GM19467 (cell line): Measurements from ENCODE around the gene DCANP1.

Experiments used
- ATAC-seq: cut with Tn5 transposase; IDR thresholded peaks from one replicate; pipeline ENCODE4 v1.9.1; 2021; ENCODE audit warnings: mild to moderate bottlenecking, moderate library complexity; ENCODE audit not compliant: unreplicated experiment

DCANP1 gene

DNA sequence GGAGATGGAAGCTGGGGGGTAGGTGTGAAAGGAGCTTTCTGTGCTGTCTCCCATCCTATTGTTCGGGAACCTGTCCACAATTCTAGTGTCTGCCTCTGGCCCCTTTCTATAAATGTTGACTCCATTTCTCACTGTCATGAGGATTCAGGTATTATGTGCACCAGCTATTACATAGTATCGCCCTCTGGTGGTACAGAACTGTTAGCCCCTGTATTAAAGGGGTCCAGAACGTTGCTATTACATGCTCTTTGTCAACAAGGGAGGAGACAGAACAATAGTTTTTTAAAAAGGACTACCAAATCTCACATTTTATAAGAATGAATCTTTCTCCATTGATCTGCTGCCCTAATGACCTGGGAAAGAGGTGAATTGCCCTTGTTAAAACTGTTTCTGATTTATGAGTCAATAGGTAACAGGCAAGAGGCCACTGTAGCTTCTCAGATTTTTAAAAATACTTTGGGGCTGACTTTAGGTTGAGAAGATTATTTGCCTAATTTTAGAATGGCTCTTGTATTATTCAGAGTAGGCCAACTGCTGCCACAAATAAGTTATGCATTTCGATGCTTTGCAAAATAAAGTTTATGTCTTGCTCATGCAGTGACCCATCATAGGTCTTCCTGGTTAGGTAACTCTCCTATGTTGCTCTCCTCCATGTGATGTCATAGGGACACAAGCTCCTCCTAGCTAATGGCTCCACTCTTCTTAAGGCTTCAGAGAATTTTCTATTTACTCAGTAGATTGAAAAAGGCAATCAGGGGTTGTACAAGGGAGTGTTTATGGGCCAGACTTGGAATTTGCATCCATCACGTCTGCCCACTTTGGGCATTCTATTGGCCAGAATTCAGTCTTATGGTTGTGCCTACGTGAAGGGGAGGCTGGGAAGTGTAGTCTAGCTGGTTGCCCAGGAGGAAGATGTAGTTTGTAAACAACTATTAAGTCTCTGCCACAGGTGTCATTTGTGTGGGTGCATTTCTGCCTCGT lies 20.8 kb downstream of the DCANP1 start:
- ATAC-seq, result no peak

DNA sequence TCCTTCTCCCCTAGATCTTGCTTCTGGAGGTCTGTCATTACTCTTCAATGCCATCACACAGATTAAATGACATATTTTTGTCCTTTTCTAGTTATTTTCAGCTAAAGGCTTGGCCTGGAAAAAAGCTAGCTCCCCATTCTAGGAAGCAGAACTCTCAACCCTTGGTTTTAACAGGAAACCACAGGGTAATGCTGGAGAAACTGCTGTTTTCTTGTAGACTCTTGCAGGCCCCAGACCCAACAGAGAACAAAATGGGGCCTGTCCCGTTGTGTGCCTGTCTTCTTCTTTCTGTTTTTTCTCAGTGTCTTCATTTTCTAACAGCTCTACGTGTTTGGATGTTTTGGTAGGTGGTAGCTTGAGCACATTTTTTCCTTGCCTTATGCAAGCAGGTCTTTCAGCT lies 21.5 kb downstream of the DCANP1 start:
- ATAC-seq, result no peak

DNA sequence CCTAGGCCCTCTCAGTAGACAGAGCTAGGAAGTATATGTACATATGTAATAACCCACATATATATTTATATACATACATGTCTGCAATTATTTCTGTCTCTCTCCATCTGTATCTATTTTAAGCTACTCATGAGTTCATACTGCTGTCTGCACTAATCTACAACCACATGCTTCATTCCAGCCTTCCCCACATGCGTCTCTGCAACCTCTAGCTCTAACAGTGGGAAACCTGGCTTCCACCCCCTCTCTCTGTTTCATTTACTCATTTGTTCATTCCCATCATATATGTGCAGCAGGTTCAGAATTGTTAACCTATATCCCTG lies 23.3 kb downstream of the DCANP1 start:
- ATAC-seq, result no peak

DNA sequence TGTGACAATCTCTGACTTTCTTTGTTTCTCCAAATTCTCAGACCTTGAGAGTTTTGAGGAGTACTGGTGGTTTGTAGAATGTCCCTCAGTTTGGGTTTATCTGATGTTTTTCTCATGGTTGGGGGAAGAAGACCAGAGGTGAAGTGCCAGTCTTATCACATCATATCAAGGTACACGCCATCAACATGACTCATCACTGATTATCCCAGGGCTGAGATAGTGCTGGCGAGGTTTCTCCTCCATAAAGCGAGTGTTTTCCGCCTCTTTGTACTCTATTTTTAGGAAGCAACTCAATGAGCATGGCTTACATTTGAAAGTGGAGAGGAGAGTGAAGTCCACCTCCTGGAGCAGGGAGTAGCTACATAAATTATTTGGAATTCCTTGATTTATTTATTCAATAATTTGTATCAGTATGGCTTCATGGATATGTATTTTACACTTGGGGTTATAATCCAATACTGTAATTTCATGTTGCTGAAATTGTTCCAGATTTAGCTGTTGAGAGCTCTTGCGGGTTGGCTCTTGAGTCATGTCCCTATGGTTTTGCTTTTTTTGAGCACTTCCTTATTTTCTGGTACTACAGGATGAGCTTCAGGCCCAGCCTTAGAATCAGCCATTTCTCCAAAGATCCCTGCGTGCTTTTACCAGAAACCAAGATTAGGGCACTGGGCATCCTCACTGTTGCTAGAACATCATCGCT lies 23.9 kb downstream of the DCANP1 start:
- no peak for ATAC-seq

DNA sequence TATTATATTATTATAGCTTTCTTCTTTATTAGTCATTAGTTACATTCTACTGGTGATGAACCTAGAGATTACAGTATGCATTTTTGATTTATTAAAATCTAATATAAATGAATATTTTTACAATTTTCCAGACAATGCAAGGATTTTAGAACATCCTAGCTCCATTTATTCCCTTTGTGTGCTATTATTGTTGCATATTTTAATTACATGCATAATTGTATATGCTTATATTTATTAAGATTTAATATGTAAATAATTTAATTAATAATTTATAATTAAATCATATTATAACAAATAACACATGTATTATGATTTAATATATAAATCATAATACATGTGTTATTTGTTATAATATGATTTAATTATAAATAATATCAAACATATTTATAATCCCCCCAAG lies 24.7 kb downstream of the DCANP1 start:
- no peak for ATAC-seq

DNA sequence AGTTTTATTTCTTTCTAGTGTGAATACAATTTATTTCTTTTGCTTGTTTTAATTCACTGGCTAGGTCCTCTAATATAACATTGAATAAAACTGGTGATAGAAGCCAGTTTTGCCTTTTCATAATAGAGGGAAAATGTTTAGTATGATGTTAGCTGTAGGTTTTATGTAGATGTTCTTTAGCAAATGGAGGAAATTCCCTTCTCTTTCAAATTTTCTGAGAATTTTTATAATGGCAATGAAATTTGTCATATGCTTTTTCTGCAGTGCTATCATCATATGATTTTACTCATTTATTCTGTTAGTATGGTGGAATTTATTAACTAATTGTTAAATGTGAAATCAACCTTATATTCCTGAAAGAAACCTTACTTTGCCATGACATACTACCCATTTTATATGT lies 30.1 kb downstream of the DCANP1 start:
- ATAC-seq, result no peak

DNA sequence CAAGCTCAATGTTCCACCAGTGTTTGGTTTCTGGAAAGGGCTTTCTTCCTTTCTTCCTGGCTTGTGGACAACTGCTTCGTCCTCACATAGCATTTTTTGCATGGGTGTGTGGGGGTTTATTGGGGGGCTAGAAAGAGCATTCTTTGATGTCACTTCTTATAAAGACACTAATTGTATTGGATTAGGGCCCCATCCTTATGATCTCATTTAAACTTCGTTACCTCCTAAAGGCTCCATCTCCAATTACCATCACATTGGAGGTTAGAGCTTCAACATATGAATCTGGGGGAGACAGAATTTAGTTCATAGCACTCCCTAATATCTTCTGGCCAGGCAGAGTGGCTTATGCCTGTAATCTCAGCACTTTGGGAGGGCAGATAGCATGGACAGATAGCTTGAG lies 42.1 kb downstream of the DCANP1 start:
- ATAC-seq, result no peak

DNA sequence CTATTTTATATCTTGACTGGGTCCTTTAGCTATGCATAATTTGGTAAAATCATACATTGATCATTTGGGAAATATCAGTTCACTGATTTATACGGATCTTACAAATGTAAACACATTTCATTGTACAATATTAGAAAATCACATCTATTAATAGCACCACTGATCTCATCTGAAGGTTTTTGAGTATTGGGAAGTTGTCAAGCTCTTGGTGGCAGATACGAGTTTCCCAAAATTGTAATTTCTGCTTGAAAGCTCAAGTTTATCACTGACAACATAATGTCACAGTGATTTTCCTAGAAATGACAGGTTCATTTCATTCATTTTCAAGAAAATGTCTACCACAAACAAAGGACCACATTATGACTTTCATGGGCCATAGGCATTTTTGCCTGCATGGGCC lies 45.1 kb downstream of the DCANP1 start:
- ATAC-seq, result no peak

DNA sequence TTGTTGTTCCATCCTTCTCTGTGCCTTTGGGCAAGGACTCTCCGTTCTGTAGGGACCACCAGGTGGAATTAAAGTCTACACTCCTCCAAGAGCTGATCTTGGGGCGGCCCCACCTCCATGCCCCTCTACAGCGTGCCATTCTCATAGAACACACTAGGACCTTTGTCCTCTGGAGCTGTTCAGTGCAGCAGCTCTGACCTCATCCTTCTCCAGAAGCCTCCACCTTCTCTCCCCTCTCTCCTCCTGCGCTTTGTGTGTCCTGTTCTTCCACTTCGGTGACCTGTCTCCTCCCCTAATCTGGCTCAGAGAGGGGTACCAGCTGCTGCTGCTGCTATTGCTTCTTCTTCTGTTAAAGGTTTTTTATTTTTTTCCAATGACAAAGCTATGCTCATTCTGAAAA lies 46.3 kb downstream of the DCANP1 start:
- ATAC-seq, result no peak

DNA sequence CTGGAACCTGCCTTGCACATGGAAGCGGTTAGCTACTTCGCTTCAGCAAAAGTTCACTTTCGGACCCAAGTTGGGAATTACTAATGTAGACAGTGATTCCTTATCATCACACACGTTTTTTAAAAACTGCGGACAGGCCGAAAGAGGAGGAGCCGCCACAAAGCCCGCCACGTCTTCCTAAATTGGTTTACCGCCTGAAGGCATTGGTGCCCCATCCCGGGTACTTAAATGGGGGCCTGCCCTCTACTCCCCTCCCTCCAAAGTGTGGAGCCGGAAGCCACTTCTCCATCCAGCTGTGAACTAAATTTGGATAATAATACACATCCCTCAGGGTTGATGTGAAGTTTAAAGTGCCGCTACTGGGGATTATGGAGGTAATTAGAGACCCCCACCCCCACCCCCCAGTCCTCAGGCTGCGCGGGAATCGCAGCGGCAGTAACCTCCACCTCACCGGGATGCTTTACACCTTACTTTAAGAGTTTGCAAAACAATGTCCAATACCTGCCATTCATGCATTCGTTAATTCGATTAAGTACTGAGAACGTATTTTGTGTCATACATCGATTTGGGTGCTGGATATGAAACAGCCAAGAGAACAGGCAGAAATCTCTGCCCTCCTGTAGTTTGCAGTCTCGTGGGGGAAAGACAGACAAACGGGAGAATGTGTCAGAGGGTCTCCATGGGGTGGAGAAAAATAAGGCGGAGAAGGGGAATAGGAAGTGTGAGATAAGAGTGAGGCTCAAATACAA lies 47.2 kb downstream of the DCANP1 start:
- ATAC-seq, result no peak

DNA sequence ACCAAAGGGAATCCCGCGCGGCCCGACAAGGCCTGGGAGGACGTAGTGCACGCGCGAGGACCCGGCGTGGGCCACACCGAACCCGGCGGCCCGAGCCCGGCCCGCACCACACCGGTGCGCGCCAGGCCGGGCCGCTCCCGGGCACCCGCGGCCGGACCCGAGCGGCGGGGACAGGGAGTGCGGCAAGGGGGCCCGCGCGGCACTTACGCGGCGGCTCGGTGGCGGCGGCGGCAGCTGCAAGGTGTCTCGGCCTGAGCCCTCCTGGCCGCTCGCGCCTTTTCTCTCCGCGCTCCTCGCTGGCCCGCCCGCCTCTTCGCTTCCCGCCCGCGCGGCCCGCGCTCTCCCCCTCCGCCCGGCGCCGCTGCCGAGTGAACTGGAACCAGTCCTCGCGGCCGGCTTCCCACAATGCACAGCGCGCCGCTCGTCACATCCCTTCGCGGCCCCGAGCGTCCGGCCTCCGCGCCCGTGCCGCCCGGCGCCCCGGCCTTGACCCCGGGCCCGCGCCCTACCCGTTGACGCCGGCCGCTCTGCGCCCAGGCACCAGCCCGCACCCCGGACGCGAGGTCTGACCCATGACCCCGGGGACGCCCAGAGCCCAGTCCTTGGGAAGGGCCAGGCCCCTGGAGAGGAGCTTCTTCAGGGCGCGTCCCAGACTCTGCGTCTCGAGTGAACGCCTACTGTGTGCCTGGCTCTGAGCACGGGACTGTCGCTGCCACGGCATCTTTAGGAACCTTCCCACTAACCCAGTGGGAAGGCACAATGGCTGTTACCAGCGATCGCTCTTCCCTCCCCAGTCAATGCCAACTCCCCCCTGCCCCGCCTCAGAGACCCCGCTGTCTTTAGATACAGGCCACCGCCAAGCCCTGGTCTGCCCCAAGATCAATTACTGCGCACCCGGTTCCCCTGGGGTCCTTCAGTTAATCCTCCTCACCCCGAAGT lies 48.0 kb downstream of the DCANP1 start, which contains the start of gene MACROH2A1:
MACROH2A1 (minus strand) TSS at position 377 of the 939 bp plus-strand sequence. CDS start 10,138 bp downstream, outside the sequence.
- ATAC-seq, result peak; percentile 88

DNA sequence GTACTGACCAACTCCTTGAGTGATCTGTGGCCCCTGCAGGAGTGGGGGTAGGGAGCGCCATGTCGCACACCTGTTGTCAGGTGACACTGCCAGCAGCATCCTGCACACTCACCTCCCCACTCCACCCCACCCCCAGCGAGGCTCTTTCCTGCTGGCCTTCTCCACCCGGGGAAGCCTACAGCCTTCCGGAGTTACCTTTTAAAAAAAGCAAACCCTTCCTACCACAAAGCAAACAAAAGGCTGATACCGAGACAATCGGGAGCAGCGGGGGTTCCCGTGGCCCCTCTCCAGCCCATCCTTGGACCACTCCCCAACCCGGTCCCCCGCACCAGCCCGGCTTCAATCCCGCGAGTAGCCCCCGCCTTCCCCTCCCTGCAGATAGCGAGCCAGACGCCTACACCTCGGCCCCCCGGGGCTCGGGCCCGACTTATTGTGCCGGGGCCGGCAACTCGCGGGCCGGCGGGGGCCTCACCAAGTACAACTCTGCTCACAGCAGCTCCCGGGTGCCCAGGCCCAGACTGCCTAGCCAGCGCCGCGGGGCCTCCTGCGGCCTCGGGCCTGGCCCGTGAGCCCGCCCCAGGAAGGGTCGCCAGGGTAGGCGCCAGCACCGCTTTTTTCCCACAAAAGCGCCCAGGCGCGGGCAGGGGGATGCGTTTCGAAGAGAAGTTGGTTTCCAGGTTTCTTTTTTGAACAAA lies 48.8 kb downstream of the DCANP1 start:
- no peak for ATAC-seq

DNA sequence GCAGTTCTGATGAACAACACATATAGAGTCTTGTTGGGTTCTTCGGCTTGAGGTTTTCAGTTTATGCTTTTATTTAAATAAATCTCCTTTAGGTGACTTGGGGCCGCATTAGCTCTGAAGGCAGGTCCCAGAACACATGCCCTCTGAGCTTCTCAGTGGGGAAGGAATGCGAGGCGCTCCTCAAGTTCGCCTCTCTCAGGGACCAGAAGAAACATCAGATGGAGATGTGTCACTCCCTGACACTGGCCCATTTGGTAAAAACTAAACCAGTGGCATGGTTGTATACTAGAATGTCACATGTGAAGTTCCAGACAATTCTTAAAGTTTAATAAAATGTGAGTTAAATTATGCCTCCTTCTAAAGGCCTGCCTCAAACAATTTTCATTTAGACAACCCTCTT lies 50.1 kb downstream of the DCANP1 start:
- no peak for ATAC-seq

DNA sequence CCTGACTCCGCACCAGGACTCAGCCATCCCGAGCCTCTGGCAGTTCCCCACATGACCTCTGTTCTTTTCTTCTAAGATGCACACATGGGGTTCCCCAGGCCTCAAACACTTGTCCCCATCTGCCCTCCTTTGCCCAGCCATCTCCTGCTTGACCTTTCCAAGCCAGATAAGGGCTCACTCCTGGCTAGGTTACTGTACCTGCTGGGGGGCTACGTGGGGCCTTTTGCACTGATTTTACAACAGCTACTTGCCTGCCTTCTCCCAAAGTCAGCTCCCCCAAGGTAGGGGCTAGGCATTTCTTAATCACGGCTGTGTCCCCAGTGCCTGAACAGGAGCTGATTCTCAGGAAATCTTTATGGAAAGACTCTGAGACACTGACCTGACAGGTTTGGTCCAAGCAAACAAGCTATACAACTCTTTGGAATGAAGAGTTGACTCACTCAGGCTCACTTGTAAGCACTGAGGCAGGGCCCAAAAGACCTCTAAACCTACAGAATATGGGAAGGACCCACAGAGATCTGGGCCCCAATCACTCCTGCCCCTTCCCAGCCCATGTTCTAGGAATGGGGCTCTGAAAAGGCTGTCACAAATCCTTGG lies 50.6 kb downstream of the DCANP1 start:
- no peak for ATAC-seq

DNA sequence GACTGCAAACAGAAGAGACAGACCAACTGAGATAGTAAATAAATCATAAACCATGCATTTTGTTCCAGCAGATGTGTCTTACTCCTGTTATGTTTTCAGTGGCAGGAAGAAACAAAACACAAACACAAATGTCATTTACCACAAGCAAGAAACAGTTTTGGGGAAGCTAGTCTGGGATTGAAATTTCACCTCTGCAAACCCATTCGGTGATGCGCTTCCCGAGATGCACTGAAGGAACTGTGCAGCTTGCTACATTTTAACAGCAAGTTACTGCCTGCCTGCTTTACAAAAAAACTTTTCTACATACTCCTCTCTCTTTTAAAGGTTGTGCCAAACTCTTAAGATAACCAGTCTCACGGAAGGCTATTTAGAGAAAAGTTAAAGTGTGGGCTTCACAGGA lies 51.3 kb downstream of the DCANP1 start:
- ATAC-seq, result no peak

DNA sequence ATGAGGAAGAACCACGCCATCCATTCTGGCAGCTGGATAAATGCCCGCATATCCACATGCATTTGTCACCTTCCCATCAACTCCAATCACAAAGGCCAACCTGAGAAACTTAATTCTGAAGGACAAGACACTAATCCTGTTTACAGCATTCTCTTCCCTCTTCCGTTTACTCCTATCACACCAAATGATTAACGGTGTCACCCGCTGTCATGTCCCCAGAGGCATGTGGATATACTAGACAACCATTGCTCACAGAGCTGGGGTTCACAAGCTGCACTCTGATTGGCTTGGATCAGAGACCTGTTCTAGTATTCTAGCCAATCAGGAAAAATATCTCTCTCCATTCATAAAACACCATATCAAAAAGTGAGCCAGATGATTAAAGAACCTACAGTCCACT lies 51.7 kb downstream of the DCANP1 start:
- no peak for ATAC-seq
